Measurements from ENCODE around the gene PI4K2A.
"Not testable (repeated sequence)": the region's sequence is repeated elsewhere in the genome, so short reads cannot be mapped to it uniquely, and the experiment has no call there.

The PI4K2A gene

GRCh38 chr10:97675222-97675621, 34.8 kb downstream of the PI4K2A start:
- DNase-seq (ENCODE audit: low spot score), result no peak

- DNase-seq (ENCODE audit: low spot score), result peak; percentile 84
These were observed 36.5 kb downstream of the PI4K2A start for GRCh38 chr10:97676770-97677581.

- DNase-seq (ENCODE audit: low spot score), result no peak
These were observed 39.1 kb downstream of the PI4K2A start for GRCh38 chr10:97679594-97679993.

- DNase-seq (ENCODE audit: low spot score), result no peak
These were observed 41.6 kb downstream of the PI4K2A start for GRCh38 chr10:97682042-97682441.

GRCh38 chr10:97683556-97684367, 43.3 kb downstream of the PI4K2A start:
- no peak for DNase-seq (ENCODE audit: low spot score)

- not testable (repeated sequence) for DNase-seq (ENCODE audit: low spot score)
These were observed 43.9 kb downstream of the PI4K2A start for GRCh38 chr10:97684368-97684713.

GRCh38 chr10:97684866-97685394, 44.5 kb downstream of the PI4K2A start:
- DNase-seq (ENCODE audit: low spot score), result no peak

- DNase-seq (ENCODE audit: low spot score), result no peak
These were observed 45.0 kb downstream of the PI4K2A start for GRCh38 chr10:97685395-97685958.

GRCh38 chr10:97686301-97686961, 46.0 kb downstream of the PI4K2A start:
- no peak for DNase-seq (ENCODE audit: low spot score)

- DNase-seq (ENCODE audit: low spot score), result peak; percentile 96
These were observed 46.7 kb downstream of the PI4K2A start, which contains the start of gene AVPI1 for GRCh38 chr10:97686962-97687784. AVPI1 (minus strand) TSS chr10:97687241; CDS start chr10:97679905, 7,336 bp downstream.

- no peak for DNase-seq (ENCODE audit: low spot score)
These were observed 47.6 kb downstream of the PI4K2A start for GRCh38 chr10:97687785-97688781.

- DNase-seq (ENCODE audit: low spot score), result no peak
These were observed 49.1 kb downstream of the PI4K2A start for GRCh38 chr10:97689559-97690020.

GRCh38 chr10:97690133-97690532, 49.7 kb downstream of the PI4K2A start:
- no peak for DNase-seq (ENCODE audit: low spot score)

GRCh38 chr10:97698072-97698655, 57.7 kb downstream of the PI4K2A start:
- not testable (repeated sequence) for DNase-seq (ENCODE audit: low spot score)

- DNase-seq (ENCODE audit: low spot score), result peak; percentile 76
These were observed 61.1 kb downstream of the PI4K2A start for GRCh38 chr10:97701438-97702069.

GRCh38 chr10:97703398-97704067, 63.1 kb downstream of the PI4K2A start:
- no peak for DNase-seq (ENCODE audit: low spot score)

- no peak for DNase-seq (ENCODE audit: low spot score)
These were observed 63.9 kb downstream of the PI4K2A start for GRCh38 chr10:97704341-97704740.

- DNase-seq (ENCODE audit: low spot score), result no peak
These were observed 64.7 kb downstream of the PI4K2A start for GRCh38 chr10:97705006-97705670.
